Mucosa of stomach (tissue), 1 donor: ENCODE measurements around the gene ATRNL1.

Source experiments
- H3K27me3 ChIP-seq: one replicate; pipeline ENCODE4 v1.7.0; 2013; ENCODE audit warnings: mild to moderate bottlenecking, low read length; ENCODE audit not compliant: control insufficient read depth, insufficient read depth
- H3K36me3 ChIP-seq: one replicate; pipeline ENCODE4 v1.7.0; 2013; ENCODE audit warnings: low read length; ENCODE audit not compliant: control insufficient read depth, insufficient read depth
- H3K4me1 ChIP-seq: one replicate; pipeline ENCODE4 v1.7.0; 2013; ENCODE audit warnings: mild to moderate bottlenecking, low read length; ENCODE audit not compliant: control insufficient read depth, insufficient read depth
- H3K4me3 ChIP-seq: one replicate; pipeline ENCODE4 v1.7.0; 2013; ENCODE audit warnings: low read length
- H3K9ac ChIP-seq: one replicate; pipeline ENCODE4 v1.7.0; 2013; ENCODE audit warnings: mild to moderate bottlenecking, low read length, moderate library complexity
- H3K9me3 ChIP-seq: one replicate; pipeline ENCODE4 v1.7.0; 2013; ENCODE audit warnings: mild to moderate bottlenecking, low read length, moderate library complexity; ENCODE audit not compliant: control insufficient read depth
- donor health status: Pancreatic carcinoma.

The ATRNL1 gene

GRCh38 chr10:115939101-115939854 is 846.1 kb downstream of the ATRNL1 start:
- Histone ChIP-seq H3K4me1 (no peaks in the 10 kb centered on the region), H3K9me3 (no peaks in the 10 kb centered on the region), H3K9ac (no peak overlapping the region), H3K36me3 (no peaks in the 10 kb centered on the region), H3K4me3 (no peak overlapping the region), H3K27me3 (no peaks in the 10 kb centered on the region)

GRCh38 chr10:115941361-115941771 is 848.2 kb downstream of the ATRNL1 start:
- H3K4me3 ChIP-seq = no peak overlapping the region
- no peaks in the 10 kb centered on the region for H3K27me3 ChIP-seq
- H3K9me3 ChIP-seq = no peaks in the 10 kb centered on the region
- no peaks in the 10 kb centered on the region for H3K4me1 ChIP-seq
- H3K36me3 ChIP-seq = no peaks in the 10 kb centered on the region
- no peak overlapping the region for H3K9ac ChIP-seq

DNA sequence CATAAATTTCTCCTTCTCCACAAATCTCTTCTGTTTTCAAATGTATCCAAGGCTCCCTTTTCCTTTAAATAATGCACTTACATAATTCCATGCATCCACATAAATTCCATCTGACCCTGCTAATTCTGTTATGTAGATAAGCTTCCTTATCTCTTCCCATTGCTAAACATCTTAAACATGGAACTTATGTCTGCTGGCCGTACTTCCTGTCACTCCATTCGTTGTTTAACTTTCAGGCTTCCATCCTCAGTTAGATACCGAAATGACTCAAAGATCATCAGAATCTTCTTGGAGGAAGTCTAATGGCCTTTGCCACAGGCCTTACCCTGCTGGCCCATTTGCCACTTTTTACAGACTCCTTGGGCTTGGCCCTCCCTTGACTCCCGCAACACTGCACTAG is 848.9 kb downstream of the ATRNL1 start:
- Histone ChIP-seq H3K9ac (no peak overlapping the region), H3K36me3 (no peaks in the 10 kb centered on the region), H3K4me1 (no peaks in the 10 kb centered on the region), H3K9me3 (no peaks in the 10 kb centered on the region), H3K27me3 (no peaks in the 10 kb centered on the region), H3K4me3 (no peak overlapping the region)

DNA sequence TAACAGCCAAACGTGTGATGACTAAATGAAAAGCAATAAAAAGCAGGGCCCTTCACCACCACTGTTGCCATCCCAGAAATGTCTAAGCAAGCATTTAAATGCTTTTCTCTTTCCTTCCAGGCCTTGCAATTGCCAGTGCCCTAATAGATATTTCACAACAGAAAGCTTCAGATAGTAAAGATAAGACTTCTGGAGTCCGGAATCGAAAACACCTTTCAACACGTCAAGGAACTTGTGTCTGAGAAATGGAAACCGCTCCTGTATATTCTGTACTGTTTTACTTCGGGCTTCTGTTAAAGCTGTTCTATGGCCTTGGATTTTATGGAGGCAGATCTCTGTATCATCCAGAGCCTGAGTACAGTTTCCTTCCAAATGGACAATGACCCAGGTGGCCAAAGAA is 851.4 kb downstream of the ATRNL1 start:
- Histone ChIP-seq H3K27me3 (no peaks in the 10 kb centered on the region), H3K36me3 (no peaks in the 10 kb centered on the region), H3K9me3 (no peaks in the 10 kb centered on the region), H3K4me3 (no peak overlapping the region), H3K9ac (no peak overlapping the region), H3K4me1 (no peaks in the 10 kb centered on the region)

DNA sequence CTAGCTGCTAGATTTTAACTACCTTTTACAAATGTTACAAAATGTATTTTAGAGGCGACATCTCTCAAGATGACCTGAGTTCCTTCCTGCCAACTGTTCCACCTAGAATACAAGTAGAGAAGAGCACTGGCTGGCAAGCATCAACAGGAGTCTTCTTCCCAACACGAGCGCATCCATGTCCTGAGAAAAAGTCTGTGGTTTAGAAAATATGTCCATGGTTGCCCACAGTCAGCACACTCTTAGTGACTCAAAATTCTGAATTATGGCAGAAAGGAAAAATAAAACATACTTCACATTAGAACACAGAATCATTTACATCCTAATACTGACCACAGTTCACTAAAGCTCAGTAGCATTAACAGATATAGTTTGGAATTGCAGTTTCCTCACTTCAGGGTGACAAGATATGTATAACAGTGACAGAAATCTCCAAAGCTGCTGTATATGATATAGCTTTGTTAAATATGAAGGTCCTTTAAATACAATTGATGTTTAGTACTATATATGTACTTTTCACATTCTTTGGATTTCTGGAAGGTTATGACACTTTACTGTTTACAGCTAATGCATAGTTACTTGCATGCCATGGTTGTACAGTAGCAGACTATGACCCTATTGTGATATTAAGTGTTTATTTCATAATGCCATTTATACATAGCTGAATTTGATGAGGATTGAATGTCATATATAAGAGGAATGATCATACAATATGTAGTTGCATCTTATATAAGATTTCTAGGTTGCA is 852.7 kb downstream of the ATRNL1 start:
- Histone ChIP-seq H3K9me3 (no peaks in the 10 kb centered on the region), H3K27me3 (no peaks in the 10 kb centered on the region), H3K4me3 (no peak overlapping the region), H3K36me3 (no peaks in the 10 kb centered on the region), H3K4me1 (no peaks in the 10 kb centered on the region), H3K9ac (no peak overlapping the region)

DNA sequence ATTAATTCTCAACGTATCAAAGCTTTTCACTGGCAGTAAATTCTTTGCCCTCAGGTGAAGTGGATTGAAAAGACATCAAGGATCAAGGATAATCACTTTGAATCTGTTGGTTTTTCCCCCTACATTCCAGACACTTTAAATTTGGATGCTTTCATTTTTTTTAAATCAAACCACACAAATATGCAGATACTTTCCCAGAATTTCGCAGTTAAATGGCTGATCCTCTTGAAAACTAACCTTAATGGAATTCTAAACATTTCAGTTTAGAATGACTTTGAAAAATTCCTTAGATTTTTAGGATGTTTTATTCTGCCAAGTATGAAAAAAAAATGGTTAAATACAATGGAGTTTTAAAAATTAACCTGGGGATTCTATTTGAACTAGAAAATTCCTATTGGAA is 853.9 kb downstream of the ATRNL1 start:
- H3K9ac ChIP-seq = no peak overlapping the region

DNA sequence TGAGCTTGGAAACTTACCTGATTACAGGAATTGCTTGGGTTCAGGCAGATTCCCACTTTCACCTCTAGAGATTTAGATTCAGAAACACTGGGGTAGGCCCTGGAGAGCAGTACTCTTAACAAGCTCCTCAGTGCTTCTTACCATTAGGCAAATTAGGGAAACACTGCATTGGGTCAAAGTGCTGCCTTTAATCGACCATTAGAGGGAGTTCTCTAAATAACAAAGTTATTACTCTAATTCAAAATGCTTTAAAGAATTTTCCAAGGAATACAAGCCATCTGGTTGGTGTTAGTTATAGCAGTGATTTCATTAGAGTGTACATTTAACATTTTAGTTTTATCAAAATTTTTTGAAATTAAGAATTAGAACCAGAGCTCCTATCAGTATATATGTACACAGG is 855.3 kb downstream of the ATRNL1 start:
- no peaks in the 10 kb centered on the region for H3K9me3 ChIP-seq
- H3K36me3 ChIP-seq = no peaks in the 10 kb centered on the region

More for the DNA sequence above, 853.9 kb downstream of the ATRNL1 start:
- Histone ChIP-seq H3K4me1 (no peaks in the 10 kb centered on the region), H3K27me3 (no peaks in the 10 kb centered on the region), H3K36me3 (no peaks in the 10 kb centered on the region), H3K9me3 (no peaks in the 10 kb centered on the region), H3K4me3 (no peak overlapping the region)

GRCh38 chr10:115949282-115949844 is 856.2 kb downstream of the ATRNL1 start:
- no peak overlapping the region for H3K9ac ChIP-seq
- no peaks in the 10 kb centered on the region for H3K9me3 ChIP-seq
- H3K4me3 ChIP-seq = no peak overlapping the region
- no peaks in the 10 kb centered on the region for H3K27me3 ChIP-seq
- no peaks in the 10 kb centered on the region for H3K36me3 ChIP-seq
- H3K4me1 ChIP-seq = no peaks in the 10 kb centered on the region

More for the DNA sequence above, 855.3 kb downstream of the ATRNL1 start:
- no peaks in the 10 kb centered on the region for H3K4me1 ChIP-seq
- no peak overlapping the region for H3K9ac ChIP-seq
- no peaks in the 10 kb centered on the region for H3K27me3 ChIP-seq
- no peak overlapping the region for H3K4me3 ChIP-seq

DNA sequence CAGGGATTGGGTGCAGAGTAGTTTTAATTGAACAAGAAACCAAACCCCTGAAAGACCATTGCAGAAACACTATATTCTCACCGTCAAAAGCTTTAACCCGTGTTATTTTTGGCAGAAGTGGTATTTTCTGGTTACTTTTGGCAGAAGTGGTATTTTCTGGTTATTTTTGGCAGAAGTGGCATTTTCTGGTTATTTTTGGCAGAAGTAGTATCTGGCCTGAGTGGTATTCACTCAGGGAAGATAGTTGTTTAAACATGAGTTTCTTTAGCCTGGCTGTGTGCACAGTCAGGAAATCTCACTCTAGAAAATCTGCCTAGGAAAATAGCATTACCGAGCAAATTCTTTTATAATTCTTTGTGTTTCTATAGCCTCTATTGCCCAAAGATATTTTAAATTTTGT is 857.2 kb downstream of the ATRNL1 start:
- Histone ChIP-seq H3K27me3 (no peaks in the 10 kb centered on the region), H3K9ac (no peak overlapping the region), H3K4me3 (no peak overlapping the region), H3K36me3 (no peaks in the 10 kb centered on the region), H3K4me1 (no peaks in the 10 kb centered on the region), H3K9me3 (no peaks in the 10 kb centered on the region)

DNA sequence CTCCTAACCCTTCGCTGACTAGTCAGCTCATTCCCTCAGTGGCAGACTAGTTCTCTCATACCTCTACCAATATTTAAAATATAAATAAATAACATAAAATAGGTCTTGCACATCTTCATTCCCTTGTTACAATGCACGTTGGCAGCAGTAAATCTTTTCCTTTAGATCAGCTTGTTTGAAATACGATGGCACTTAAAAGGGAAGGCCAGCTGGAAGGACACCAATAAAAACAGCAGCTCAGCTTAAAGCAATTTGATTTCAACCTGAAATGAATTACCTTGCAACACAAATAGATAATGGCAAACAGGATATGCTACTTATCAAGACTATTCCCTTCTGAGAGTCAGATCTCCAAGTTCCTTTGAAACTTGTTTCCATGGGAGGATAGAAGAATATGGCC is 858.1 kb downstream of the ATRNL1 start:
- H3K36me3 ChIP-seq = no peaks in the 10 kb centered on the region

DNA sequence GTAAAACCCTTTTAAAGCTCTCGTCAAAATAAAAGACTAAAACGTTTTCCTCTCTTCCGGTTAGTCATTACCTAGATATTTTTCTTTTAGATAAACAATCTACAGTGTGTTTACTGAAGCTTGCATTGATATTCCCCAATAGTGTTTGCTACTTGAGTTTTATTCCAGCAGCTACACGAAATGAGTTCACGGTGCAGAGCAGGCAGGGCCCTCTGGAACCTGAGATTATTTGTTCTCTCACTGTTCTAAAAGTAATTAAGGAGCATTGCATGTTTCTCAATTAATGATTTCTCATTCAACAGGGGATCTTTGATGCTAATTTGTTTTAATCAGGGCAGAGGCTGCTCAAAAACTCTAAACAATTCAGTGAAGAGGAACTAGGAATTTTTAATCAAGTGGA is 860.1 kb downstream of the ATRNL1 start:
- no peak overlapping the region for H3K4me3 ChIP-seq
- H3K9ac ChIP-seq = no peak overlapping the region
- no peaks in the 10 kb centered on the region for H3K36me3 ChIP-seq
- no peaks in the 10 kb centered on the region for H3K9me3 ChIP-seq
- no peaks in the 10 kb centered on the region for H3K4me1 ChIP-seq
- H3K27me3 ChIP-seq = no peaks in the 10 kb centered on the region

More for the DNA sequence above, 858.1 kb downstream of the ATRNL1 start:
- Histone ChIP-seq H3K9ac (no peak overlapping the region), H3K4me1 (no peaks in the 10 kb centered on the region), H3K9me3 (no peaks in the 10 kb centered on the region), H3K4me3 (no peak overlapping the region), H3K27me3 (no peaks in the 10 kb centered on the region)

DNA sequence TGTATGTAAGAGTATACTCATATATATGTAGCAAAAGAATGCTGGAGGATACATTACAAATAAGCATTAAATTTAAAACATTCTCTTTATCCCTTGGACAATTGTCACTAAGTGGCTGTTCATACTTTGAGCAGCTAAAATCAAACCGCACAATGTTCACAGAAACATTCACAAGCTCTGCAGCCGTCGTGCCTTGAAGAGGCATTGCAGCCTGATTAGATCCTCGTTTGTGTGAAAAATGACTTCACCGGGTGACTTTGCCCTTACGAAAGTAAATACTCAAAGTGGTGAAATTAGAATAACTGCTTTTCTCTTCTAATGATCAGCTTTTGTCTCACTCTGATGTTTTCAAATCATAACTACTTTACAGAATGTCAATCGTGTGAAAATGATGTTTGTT is 860.8 kb downstream of the ATRNL1 start:
- Histone ChIP-seq H3K9ac (no peak overlapping the region), H3K27me3 (no peaks in the 10 kb centered on the region), H3K4me3 (no peak overlapping the region), H3K36me3 (no peaks in the 10 kb centered on the region), H3K4me1 (no peaks in the 10 kb centered on the region), H3K9me3 (no peaks in the 10 kb centered on the region)
